HepG2 (cell line): Measurements from ENCODE around the gene SDC4. TPM values are rescaled to one million over a fixed set of nuclear protein-coding genes. Genes with fewer than 3 reads are reported as not detected.

Experiments
- HBP1 ChIP-seq: IDR thresholded peaks from 2 replicates; pipeline ENCODE4 v1.6.1; 2016; ENCODE audit warnings: low read depth, control low read depth
- HNRNPL ChIP-seq: fragments of 200-400 bp; formaldehyde crosslinking; IDR thresholded peaks from 2 replicates; pipeline ENCODE4 v1.6.1; 2017; ENCODE audit warnings: mild to moderate bottlenecking, low read depth, low read length
- NONO ChIP-seq, 2 experiments: fragments of 450-650 bp in 1 of 2; sonication (generic) in 1 of 2; formaldehyde crosslinking in 1 of 2; IDR thresholded peaks in 1 of 2; conservative IDR thresholded peaks in 1 of 2; 2 replicates each; pipeline versions ENCODE4 v1.6.1 to v1.8.0; 2017 to 2022; ENCODE audit warnings: mild to moderate bottlenecking in 1 of 2, missing genetic modification reagents in 1 of 2, moderate library complexity in 1 of 2
- TCF12 ChIP-seq, 2 experiments: fragments of 450-650 bp in 1 of 2; sonication (generic) in 1 of 2; formaldehyde crosslinking in 1 of 2; IDR thresholded peaks; 2 replicates each; pipeline versions ENCODE4 v1.6.1 to v1.8.0; 2017 to 2022; ENCODE audit warnings: antibody characterized with exemption in 1 of 2, mild to moderate bottlenecking in 1 of 2, missing genetic modification reagents in 1 of 2, moderate library complexity in 1 of 2
- TEF ChIP-seq: sonication (generic); formaldehyde crosslinking; IDR thresholded peaks from 2 replicates; pipeline ENCODE4 v1.5.0; 2020; ENCODE audit warnings: missing genetic modification reagents
- ZNF282 ChIP-seq: fragments of 450-650 bp; IDR thresholded peaks from 2 replicates; pipeline ENCODE4 v1.6.1; 2018; ENCODE audit not compliant: partially characterized antibody
- ZNF609 ChIP-seq: sonication (generic); formaldehyde crosslinking; IDR thresholded peaks from 2 replicates; pipeline ENCODE4 v1.4.0; 2020; ENCODE audit warnings: mild to moderate bottlenecking, missing genetic modification reagents, borderline replicate concordance
- polyA plus RNA-seq, 8 experiments: library from polyadenylated mRNA; depleted of rRNA in 3 of 8; stranded (reverse) in 7 of 8; unstranded in 1 of 8; fragments of >200 nt; fragmentation: Illumina TruSeq in 4 of 8; extraction: Trizol in 4 of 8; gene quantifications; 2 replicates each; pipeline versions ENCODE4 v1.2.1 to v1.2.3, GENCODE V29; 2011 to 2016; ENCODE audit warnings: low read depth in 4 of 8, missing spikeins in 1 of 8, mixed read lengths in 1 of 8; ENCODE audit not compliant: insufficient read depth in 1 of 8
- total RNA-seq, 5 experiments: library from RNA; depleted of rRNA; stranded (reverse); fragments of >200 nt; fragmentation: Illumina TruSeq; extraction: Trizol; gene quantifications; 2 replicates each; pipeline ENCODE4 v1.2.3, GENCODE V29; 2016; ENCODE audit warnings: low read depth in 1 of 5
- TF ChIP-seq, protein P1 (sequence below): sonication (generic); formaldehyde crosslinking; IDR thresholded peaks from 2 replicates; pipeline ENCODE4; 2020; ENCODE audit warnings: missing genetic modification reagents, mild to moderate bottlenecking, borderline replicate concordance
- TF ChIP-seq, protein P2 (sequence below): IDR thresholded peaks from 2 replicates; pipeline ENCODE4 v1.6.1; 2016; ENCODE audit warnings: missing genetic modification reagents, missing compliant biosample characterization
- TF ChIP-seq, protein P3 (sequence below): sonication (generic); formaldehyde crosslinking; IDR thresholded peaks from 2 replicates; pipeline ENCODE4 v1.8.0; 2022; ENCODE audit warnings: mild to moderate bottlenecking, missing genetic modification reagents, borderline replicate concordance
- TF ChIP-seq, protein P4 (sequence below): sonication (generic); formaldehyde crosslinking; IDR thresholded peaks from 2 replicates; pipeline ENCODE4 v1.4.0; 2020; ENCODE audit warnings: missing genetic modification reagents

Gene SDC4
- total and polyA plus RNA-seq, 2 of the 13 experiments (the other 11 are each of a cell fraction or from before 2014, with no cell fraction given), result 49.0 to 65.1 TPM

GRCh38 chr20:45347936-45348778 is at the start of gene SDC4 (continued):
- peak; percentile 65; the same call in 1 of the 2 replicates for TF ChIP-seq ZNF609
- TF ChIP-seq, protein P1, sequence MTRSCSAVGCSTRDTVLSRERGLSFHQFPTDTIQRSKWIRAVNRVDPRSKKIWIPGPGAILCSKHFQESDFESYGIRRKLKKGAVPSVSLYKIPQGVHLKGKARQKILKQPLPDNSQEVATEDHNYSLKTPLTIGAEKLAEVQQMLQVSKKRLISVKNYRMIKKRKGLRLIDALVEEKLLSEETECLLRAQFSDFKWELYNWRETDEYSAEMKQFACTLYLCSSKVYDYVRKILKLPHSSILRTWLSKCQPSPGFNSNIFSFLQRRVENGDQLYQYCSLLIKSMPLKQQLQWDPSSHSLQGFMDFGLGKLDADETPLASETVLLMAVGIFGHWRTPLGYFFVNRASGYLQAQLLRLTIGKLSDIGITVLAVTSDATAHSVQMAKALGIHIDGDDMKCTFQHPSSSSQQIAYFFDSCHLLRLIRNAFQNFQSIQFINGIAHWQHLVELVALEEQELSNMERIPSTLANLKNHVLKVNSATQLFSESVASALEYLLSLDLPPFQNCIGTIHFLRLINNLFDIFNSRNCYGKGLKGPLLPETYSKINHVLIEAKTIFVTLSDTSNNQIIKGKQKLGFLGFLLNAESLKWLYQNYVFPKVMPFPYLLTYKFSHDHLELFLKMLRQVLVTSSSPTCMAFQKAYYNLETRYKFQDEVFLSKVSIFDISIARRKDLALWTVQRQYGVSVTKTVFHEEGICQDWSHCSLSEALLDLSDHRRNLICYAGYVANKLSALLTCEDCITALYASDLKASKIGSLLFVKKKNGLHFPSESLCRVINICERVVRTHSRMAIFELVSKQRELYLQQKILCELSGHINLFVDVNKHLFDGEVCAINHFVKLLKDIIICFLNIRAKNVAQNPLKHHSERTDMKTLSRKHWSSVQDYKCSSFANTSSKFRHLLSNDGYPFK (CRISPR knock-in tag), result peak; percentile 68; the same call in 1 of the 2 replicates
- peak; percentile 66; the same call in 1 of the 2 replicates for TF ChIP-seq HNRNPL
- TF ChIP-seq TCF12 (IDR thresholded peaks at IDR 0.05), result no peak
- peak; percentile 82; the same call in 1 of the 2 replicates for TF ChIP-seq TCF12 (CRISPR knock-in tag; IDR thresholded peaks at IDR 0.05)
- TF ChIP-seq HBP1 (CRISPR knock-in tag), result no peak
- TF ChIP-seq, protein P2, sequence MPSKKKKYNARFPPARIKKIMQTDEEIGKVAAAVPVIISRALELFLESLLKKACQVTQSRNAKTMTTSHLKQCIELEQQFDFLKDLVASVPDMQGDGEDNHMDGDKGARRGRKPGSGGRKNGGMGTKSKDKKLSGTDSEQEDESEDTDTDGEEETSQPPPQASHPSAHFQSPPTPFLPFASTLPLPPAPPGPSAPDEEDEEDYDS (CRISPR knock-in tag), result peak; percentile 79
- peak; percentile 74 for TF ChIP-seq TEF
- TF ChIP-seq, protein P3, sequence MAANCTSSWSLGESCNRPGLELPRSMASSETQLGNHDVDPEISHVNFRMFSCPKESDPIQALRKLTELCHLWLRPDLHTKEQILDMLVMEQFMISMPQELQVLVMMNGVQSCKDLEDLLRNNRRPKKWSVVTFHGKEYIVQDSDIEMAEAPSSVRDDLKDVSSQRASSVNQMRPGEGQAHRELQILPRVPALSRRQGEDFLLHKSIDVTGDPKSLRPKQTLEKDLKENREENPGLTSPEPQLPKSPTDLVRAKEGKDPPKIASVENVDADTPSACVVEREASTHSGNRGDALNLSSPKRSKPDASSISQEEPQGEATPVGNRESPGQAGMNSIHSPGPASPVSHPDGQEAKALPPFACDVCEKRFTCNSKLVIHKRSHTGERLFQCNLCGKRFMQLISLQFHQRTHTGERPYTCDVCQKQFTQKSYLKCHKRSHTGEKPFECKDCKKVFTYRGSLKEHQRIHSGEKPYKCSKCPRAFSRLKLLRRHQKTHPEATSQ (CRISPR knock-in tag), result no peak
- no peak for TF ChIP-seq NONO (IDR thresholded peaks at IDR 0.05)
- peak; percentile 68; the same call in 1 of the 2 replicates for TF ChIP-seq NONO (CRISPR knock-in tag; conservative IDR thresholded peaks at IDR 0.05)
- TF ChIP-seq, protein P4, sequence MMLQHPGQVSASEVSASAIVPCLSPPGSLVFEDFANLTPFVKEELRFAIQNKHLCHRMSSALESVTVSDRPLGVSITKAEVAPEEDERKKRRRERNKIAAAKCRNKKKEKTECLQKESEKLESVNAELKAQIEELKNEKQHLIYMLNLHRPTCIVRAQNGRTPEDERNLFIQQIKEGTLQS (CRISPR knock-in tag), result no peak
- TF ChIP-seq ZNF282, result no peak
